Fibroblast of skin of abdomen (primary cell): ENCODE results near the gene BOD1L1.

Experiments used
- DNase-seq: peaks from one replicate; pipeline ENCODE4 v3.0.0-alpha.2; 2013

BOD1L1 gene

DNA sequence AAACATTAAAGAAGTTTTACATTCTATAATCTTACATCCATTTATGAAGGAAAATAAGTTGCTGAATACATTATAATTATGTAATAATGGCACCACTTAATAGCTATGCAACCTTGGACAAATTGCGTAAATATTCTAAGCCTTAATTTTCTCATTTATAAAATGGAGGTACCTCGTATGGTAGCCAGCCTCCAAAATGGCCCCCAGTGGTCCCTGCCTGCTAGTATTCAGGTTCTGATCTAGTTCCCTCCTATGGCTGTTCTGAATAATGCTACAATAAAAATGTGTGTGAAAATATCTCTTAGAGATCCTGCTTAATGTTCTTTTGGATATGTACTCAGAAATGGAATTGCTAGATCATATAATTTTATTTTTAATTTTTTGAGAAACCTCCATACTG lies 72.2 kb downstream of the BOD1L1 start:
- no peak for DNase-seq

DNA sequence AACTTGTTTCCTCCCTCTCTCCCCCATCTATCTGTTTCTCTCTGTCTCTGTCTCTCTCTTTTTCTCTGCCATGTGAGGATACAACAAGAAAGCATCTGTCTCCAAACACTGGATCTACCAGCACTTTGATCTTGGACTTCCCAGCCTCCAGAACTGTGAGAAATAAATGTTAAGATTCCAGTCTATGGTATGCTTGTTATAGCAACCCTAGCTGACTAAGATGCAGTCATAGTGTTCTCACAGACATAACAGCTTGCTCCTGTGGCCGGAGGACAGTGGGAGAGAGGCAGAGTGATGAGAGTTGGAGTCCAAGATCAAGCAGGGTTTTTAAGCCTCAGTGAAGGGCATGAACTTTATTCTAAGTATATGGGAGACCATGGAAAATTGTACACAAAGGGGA lies 74.4 kb downstream of the BOD1L1 start:
- no peak for DNase-seq

DNA sequence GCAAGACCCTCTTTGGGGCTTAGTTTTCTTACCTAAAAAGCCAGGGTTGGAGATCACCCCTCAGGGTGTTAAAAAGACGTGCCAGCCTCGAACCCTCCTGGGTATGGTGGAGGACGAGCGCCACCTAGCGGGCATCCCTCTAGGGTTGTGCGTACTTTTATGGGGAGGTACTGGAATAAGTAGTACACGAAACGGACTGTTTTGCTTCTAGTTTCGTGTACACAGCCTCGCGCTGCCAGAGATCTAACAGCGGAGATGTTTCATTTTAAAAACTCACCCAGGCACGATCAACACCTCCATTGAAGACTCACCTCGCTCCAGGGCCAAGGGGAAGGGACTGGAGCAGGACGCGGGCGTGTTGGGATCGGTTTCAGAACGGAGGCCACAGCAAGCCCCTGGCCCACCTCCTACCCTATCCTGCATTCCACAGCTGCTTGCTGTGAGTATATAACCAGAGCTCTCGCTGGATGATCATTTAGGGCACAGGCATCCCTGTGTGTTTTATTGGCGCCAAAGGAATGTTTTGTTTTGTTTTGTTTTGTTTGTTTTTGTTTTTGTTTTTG lies 78.5 kb downstream of the BOD1L1 start:
- DNase-seq: peak; percentile 67

DNA sequence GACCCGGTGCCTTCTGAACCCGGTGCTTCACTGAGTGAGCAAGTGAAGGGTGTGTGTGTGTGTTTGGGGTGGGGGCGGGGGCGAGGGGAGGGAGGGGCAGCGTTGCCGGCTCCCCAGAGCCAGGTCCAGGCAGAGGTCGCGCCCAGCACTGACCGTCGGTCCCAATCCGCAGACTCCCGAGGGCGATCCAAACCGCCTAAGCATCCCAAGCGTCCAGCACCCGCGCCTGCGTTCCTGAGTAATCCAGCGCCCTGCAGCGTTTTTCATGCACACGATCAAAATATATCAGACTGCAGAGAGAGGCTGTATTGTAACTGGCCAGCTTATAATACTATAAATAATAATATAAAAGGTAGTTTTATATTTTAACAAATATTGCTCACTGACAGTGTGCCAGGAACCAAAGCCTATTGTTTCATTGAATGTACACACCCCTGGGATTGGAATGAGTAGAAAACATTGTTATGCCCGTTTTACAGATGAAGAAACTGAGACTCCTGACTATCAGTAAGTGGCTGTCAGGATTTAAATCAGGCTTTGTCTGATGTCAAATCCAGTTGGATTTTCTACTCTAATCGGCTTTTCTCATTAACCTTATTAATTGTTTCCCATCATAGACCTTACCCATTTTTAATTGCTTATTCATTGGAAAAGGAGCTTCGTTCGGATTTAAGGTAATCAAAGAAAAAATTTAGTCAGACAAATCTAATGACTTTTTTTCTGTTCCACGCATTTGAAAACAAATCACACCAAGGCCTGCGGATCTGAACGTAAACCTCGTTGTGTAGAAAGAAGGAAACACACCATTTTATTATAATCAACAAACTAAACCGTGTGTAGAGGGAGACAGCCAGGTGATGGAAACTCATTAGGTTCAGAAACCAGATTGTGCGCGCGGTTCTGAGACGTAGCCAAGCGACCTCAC lies 79.2 kb downstream of the BOD1L1 start:
- no peak for DNase-seq

DNA sequence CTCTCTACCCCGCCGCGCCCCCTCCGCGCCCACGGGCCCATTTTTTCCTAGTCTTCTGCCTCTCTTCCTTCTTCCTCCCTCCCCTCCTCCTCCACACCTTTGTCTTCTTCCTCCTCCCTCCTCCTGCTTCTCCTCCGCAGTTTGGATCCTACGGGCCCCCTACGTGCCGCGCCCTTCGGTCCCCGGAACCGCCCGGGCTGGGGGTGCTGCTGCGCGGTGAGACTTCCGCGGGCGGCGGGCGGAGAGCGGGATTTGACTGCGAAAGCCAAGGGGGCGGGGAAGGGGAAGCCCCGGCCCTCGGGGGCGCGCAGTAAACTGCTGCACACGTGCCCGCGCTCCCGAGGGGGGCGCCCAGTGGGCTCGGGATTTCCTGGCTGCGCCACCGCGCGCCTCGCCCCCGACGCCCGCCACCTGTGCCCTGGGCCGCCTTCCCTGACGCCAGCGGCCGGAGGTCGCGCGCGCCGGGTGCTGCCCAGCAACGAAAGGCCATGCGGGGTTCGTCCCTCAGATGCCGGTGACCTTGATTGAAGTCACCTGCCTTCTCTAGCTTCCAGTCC lies 80.0 kb downstream of the BOD1L1 start:
- no peak for DNase-seq

DNA sequence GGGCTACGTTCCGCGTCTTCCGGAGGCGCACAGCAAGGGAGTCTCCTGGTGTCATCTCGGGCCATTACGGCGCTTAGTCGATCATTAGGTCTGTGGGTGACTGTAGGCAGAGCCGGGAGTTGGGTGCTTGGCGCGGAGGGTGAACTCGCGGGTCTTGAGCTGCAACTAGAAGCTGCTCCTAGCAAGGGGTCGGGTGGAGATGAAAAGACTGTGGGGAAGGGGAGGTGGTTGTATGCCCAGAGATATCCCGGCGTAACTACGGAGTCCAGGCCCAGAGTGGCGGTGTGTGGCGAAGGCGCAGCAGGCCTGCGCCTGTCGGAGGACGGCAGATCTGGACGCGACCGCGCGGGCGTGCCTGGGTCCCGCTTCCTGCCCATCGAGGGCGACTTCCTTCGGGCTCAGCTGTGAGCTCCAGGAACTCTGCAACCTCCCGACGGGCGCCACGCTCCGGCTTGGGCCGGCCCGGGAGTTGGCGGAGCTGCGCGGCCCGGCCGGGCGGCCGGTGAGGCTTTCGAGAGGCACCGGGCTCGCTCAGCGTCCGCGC lies 80.5 kb downstream of the BOD1L1 start:
- DNase-seq: no peak

DNA sequence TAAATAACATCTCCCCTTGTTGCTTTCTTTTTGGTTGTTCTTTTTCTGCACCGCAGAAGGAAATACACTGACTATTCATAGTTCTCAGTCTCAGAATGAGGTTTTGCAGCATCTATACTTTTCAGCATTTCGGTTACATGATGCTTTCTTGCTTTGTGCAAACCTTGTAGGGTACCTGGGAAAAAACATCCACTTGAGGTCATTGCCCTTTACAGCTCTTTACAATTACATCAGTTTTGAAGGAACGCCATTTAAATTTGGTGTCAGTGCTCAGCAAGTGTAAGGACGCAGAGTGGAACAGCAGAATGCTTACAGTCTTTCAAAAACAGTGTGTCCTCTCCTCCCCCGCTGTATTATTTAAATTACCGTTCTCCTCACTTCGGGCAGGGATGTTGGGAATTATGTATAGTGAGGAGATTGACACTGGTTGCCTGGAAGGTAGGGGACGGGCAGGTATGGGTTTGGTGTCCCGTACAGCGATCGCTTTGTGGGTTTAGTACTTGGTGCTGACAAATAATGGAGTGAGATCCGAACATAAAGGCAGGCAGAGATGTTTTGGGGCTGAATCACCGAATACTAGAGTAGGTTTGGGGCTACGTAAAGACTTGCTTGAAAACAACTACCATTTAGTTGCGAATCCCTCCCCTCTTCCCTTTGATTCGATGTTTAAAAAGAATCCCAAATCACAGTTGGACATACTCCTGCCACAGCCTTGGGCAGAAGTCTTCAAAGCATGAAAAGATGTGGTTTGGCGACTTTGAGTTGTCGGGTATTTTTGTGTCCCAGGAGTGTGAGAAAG lies 81.2 kb downstream of the BOD1L1 start:
- no peak for DNase-seq

DNA sequence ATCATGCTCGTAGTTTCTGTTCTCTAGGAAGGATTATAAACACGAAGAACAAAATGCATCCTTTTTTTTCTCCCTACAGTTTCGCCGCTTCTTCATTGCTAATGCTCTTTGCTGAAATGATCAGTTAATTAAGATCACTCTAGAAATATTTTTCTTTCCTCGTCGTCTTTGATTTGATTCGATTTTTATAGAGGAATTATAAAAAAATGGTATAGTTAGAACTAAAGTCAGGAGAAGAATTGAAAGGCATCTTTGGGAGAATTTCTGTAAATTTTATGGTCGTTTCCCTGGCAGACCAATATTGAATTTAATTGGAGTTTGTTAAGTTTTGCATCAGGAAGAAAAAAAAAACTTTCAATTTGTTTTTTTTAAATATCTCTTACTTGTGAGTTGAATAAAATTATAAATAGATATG lies 82.1 kb downstream of the BOD1L1 start:
- DNase-seq: no peak

DNA sequence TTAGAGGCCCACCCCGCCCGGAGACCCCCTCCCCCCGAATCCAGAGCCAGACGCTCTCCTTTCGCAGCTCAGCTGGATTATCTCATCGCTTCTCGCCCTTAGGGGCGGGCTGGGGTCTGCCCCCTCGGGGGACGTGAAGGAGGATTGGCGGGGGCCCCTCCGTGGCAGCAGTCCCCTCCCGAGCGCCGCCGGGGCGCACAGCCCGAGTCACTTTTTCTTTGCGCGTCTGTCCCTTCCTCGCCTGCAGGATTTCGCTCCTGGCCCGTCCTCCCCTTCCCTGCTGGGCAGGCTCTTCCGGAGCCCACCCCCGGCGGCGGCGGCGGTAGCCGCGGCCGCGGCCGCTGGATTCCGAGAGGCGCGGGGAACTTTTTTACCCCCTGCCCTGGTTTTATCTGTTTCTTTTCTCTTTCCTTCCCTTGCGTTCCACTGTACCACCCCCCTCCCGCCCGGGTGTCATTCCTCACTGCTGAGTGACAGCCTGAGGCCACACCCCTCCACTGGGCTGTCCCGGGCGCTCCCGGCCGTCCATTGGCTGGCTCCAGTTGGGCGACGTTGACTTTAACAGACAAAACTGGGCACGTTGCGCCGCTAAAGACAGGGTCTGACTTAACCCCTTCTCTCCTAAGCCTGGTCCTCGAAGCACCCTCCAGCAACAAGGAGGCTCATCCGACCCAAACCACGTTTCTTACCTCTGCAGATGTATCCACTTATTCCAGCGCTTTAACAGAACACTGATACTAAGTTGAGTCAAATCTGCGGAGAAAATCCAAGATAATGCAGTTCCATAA lies 82.7 kb downstream of the BOD1L1 start:
- DNase-seq: peak; percentile 66

DNA sequence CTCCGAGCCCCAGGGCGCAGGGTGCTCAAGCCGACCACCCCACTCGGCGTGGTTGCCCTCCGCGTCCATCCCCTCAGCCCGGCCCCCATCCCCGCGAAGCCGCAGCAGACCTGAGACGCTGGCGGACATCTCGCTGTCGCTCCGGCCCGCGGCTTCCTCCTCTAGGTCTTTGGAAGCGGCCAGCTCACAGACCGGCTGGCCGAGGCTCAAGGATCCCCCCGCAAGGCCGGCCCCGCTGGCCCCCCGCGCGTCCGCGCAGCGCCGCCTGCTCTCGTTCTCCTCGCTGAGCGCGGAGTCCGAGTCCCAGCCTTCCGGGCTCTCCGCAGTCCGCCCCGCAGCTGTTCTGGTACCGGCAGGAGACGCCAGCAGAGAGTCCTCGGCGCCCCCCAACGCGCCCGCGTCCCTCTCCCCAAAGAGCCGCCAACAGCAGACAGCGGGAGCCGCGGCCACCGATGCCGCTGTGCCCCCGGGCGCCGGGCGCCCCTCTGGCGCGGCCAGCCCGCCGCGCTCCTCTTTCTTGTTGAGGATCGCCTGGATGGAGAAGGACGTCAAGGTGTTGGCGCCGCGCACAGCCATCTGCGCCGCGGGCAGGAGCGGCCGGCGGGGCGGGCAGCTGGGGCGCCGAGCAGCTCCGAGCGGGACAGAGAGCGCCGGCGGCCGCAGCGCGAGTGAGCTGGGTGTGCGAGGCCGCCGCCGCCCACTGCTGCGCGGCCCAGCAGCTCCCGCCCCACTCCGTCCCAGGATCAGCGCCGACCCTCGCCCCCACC lies 83.5 kb downstream of the BOD1L1 start, which contains the start of gene NKX3-2:
Gene NKX3-2 (minus strand): TSS at position 670 of the 767 bp plus-strand sequence. CDS start 94 bp downstream, at position 576.
- no peak for DNase-seq

DNA sequence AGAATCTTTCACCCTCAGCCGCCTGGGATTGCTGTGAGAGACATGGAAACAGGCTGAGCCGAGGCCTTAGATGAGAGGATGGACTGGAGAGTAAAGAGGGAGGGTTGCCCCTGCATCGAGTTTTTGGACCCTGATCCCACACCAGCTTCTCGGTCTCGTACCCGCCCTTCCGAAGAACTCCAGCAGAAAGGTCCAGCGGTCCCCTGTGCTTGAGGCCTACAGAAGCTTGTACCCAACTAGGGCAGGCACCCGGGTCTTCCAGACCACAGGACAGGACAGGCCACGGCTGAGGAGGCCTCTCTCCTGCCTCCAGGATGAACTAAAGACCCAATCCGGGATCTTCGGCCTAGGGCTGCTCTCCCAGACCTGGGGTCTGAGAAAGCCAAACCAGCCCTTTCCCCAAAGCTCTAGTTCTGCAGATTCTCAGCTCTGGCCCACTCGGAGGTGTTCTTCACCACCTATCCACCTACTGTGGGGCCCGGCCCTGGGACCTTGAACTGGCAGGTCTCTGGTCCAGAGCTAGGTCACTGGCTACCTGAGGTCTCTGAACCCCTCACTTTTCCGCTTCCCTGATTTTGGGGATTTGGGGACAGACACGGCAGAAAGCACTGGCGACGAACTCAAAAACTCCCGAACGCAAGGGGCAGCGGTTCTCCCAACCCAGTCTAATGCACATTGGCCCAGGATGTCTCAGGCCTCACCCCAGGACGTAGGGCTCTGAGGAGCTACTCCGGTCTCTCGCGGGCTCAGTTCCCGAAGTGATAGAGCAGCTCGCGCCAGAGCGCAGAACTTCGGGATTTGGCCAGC lies 84.3 kb downstream of the BOD1L1 start:
- no peak for DNase-seq

DNA sequence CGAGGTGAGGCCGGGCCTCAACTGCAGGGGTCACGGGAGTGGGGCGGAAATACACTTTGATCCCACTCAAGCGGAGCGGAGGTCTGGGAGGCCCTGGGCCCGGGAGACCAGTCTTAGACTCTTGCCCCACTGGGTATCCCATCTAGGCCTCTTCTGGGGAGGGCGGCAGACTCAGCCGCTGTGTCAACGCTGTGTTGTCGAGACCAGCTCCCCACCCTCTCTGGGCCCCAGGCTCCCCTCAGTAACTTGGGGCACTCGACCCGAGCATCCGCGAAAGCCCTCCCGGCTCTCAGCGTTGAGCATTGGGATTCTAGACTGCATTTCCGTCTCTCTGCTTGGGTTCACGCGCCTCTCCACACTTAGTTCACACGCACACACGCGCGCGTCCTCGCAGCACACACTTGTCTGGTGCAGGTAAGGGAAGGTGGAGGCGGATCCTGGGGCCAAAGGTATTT lies 84.9 kb downstream of the BOD1L1 start:
- DNase-seq: no peak

DNA sequence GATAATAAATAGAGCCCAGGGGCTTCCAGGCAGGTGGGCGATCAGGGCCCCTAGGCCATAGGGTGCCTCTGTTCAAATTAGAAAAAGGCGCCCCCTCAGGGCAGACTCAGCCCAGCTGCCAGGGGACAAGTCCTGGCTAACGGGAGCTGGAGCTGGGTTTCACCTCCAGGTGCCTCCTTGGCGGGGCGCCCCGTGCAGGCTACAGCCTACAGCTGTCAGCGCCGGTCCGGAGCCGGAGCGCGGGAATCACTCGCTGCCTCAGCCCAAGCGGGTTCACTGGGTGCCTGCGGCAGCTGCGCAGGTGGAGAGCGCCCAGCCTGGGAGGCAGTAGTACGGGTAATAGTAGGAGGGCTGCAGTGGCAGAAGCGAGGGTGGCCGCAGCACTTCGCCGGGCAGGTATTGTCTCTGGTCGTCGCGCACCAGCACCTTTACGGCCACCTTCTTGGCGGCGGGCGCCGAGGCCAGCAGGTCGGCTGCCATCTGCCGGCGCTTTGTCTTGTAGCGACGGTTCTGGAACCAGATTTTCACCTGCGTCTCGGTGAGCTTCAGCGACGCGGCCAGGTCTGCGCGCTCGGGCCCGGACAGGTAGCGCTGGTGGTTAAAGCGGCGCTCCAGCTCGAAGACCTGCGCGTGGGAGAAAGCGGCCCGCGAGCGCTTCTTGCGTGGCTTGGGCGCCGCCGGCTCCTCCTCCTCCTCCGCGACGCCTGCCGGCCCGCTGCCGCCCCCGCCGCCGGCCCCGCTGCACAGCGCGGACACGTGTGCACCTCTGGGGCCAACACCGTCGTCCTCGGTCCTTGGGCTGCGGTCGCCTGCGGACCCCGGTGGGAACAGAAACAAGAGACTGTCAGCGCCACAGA lies 85.6 kb downstream of the BOD1L1 start:
- DNase-seq: no peak

DNA sequence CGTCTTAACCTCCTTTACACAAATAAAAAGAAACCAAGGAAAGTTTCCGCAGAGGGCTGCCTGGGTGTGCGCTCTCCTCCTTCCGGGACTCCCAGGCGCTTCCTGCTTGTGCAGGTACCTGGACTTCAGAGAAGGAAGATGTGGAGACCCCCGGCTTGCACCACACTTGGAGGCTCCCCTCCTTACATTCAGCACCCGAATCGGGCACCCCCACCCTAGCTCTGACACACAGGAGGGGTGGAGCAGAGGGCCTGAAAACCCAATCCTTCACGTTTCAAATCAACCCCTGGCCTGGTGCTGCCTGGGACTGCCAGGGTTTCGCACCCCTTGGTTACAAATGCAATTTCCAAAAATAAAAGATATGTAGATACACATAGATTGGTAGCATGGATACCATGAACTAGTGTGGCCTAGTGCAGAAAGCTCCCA lies 86.3 kb downstream of the BOD1L1 start:
- no peak for DNase-seq

DNA sequence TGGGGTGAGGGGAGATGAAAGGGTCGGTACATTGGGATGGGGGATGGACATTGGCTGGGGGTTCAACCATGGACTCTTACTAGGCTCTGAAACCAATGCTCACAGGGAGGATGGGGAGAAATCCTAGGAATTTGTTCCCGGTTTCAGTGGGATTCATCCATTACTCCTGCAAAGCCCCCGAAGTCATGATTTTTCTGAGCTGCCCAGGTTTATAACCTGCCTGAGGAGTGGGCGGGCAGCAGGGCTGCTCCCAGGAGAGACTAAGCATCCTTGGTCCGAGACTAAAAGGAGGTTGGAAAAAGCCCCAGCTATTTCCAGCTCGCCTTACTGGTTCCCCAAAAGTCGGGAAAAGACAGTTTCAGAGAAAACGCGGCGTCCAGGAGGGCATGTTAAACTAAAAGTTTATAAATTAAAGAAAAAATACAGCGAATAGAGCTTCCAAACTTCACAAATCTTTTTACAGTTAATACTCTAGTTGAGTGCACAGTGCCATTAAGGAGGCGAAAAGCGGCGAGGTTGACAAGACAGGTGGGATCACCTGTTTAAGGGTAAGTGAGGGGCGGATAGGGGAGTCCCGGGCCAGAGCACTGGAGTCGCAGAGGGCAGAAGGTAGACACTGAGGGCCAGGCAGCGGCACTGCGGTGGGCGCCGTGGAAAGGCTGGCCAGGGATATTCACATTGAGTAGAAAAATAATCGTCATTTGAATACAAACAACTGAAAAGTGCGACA lies 86.9 kb downstream of the BOD1L1 start:
- DNase-seq: no peak

DNA sequence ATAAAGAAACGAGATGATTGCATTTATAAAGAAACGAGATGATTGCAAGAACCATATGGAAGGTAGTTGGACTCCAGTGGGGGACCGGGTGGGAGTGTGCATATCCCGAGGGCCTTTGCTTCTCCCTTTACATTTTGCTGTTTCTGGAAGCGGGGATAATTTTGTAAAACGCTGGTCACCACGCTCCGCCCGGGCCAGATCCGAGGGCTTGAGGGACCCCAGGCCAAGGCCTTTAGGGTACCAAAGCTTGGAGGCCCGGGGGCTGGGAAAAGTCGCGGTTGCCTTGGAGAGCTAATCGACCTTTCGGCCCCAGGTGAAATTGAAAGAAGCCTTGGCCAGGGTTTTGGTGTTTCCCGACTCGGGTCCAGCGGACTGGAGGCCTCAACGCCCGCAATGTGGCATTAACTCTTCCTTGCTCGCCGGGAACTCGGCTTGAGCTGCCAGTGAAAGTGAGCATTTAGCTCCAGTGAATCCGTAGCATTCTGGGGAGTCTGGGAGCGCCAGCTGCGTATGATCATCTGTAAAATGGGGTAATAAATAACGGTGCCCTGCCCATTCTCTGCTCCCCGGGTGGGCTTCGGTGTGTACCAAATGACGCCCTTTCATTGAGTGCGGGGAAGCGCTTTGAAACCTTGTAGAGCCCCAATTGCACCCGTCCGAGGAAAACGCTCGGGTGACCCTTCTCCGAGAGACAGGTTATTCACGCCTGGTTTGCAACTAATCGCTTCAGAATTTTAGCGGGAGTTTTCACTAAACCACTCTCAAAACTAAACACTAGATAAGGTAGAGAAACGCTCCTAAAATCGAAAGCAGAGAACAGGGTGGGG lies 87.7 kb downstream of the BOD1L1 start:
- DNase-seq: no peak

DNA sequence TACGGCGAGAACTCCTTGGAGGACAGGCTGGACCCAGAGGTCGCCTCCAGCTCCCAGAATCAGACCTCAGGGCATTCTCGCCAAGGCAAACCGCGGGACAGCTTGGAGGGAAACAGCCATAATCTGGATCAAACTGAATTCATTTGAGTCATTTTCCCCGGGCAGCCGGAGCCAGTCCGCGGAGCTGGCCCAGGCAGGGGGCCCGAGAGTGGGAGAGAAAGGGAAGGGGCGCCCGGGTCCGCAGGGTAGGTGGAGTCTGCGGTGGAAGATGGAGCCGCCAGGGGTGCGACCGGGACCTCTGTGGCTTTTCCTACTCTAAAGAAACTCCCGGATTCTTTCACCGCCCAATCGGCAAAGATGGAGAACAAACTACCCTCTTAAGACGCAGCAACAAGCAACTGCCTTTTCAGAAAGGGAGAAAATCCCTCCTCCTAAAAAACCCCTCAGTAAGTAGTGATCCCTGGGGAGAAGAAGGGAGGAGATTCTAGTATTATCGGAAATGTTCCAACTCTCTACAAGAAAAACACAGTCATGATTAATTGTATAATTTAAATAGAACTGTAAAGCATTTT lies 88.4 kb downstream of the BOD1L1 start:
- no peak for DNase-seq
